Measurements from ENCODE around the gene BRD3.

DNA sequence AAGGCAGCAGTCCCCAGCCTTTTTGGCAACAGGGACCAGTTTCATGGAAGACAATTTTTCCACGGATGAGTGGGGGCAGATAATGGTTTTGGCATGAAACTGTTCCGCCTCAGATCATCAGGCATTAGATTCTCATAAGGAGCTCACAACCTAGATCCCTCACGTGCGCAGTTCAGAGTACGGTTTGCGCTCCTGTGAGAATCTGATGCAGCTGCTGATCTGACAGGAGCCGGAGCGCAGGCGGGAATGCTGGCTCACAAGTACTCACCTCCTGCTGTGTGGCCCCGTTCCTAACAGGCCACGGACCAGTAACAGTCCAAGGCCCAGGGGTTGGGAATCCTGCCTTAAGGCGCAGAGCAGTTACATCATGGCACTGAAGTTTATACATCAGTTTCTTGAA, 3.3 kb upstream of the BRD3 start:
- TF ChIP-seq POLR2AphosphoS5 (IDR thresholded peaks at IDR 0.05; ENCODE audit: low read depth, low read length): no peak
- no peak for TF ChIP-seq REST (IDR thresholded peaks at IDR 0.05; ENCODE audit: insufficient read depth in 1 of 2, low read depth in 2 of 2, low read length in 2 of 2)
- TF ChIP-seq TAF1 (IDR thresholded peaks at IDR 0.05; ENCODE audit: borderline replicate concordance, insufficient read depth, low read length): no peak
- TF ChIP-seq SIN3A (IDR thresholded peaks at IDR 0.05; ENCODE audit: borderline replicate concordance, insufficient read depth, low read length): no peak
- no peak for TF ChIP-seq FOXP2 (optimal IDR thresholded peaks at IDR 0.05; ENCODE audit: borderline replicate concordance, extremely low read depth, extremely low read length, insufficient read depth)

Data from PFSK-1 (cell line).